GM19328 (cell line): ENCODE data around the gene SVOP.
"Not testable (repeated sequence)": the region's sequence is repeated elsewhere in the genome, so short reads cannot be mapped to it uniquely, and the experiment has no call there.

ENCODE experiments used
- ATAC-seq: cut with Tn5 transposase; IDR thresholded peaks from one replicate; pipeline ENCODE4 v1.9.1; 2021; ENCODE audit warnings: mild to moderate bottlenecking, moderate library complexity; ENCODE audit not compliant: unreplicated experiment

The SVOP gene

GRCh38 chr12:109033239-109034196 lies 12.7 kb upstream of the SVOP start:
- ATAC-seq = no peak

GRCh38 chr12:109029411-109029810 lies 8.5 kb upstream of the SVOP start:
- no peak for ATAC-seq

- ATAC-seq = not testable (repeated sequence)
Measured at GRCh38 chr12:109028624-109029023, 7.8 kb upstream of the SVOP start.

GRCh38 chr12:109027767-109028166 lies 6.9 kb upstream of the SVOP start:
- ATAC-seq = no peak

- no peak for ATAC-seq
Measured at GRCh38 chr12:109020146-109020795, 597 bp downstream of the SVOP start.

- ATAC-seq = no peak
Measured at GRCh38 chr12:109018296-109018695, 2.6 kb downstream of the SVOP start.

GRCh38 chr12:109016978-109017377 lies 3.9 kb downstream of the SVOP start:
- no peak for ATAC-seq

GRCh38 chr12:109016016-109016415 lies 4.9 kb downstream of the SVOP start:
- ATAC-seq = no peak

- no peak for ATAC-seq
Measured at GRCh38 chr12:109014984-109015765, 5.7 kb downstream of the SVOP start.

GRCh38 chr12:109010259-109010658 lies 10.6 kb downstream of the SVOP start:
- no peak for ATAC-seq

GRCh38 chr12:109009766-109010165 lies 11.1 kb downstream of the SVOP start:
- no peak for ATAC-seq

- no peak for ATAC-seq
Measured at GRCh38 chr12:109004017-109004416, 16.9 kb downstream of the SVOP start.

- ATAC-seq = no peak
Measured at GRCh38 chr12:108996320-108996719, 24.5 kb downstream of the SVOP start.

GRCh38 chr12:108995370-108995992 lies 25.4 kb downstream of the SVOP start:
- ATAC-seq = no peak

- ATAC-seq = not testable (repeated sequence)
Measured at GRCh38 chr12:108990103-108990502, 30.8 kb downstream of the SVOP start.

- no peak for ATAC-seq
Measured at GRCh38 chr12:108989376-108989775, 31.5 kb downstream of the SVOP start.

- no peak for ATAC-seq
Measured at GRCh38 chr12:108985750-108986149, 35.1 kb downstream of the SVOP start.

- ATAC-seq = no peak
Measured at GRCh38 chr12:108983227-108983626, 37.6 kb downstream of the SVOP start.

GRCh38 chr12:108982621-108983219 lies 38.1 kb downstream of the SVOP start:
- no peak for ATAC-seq

- no peak for ATAC-seq
Measured at GRCh38 chr12:108981835-108982234, 39.0 kb downstream of the SVOP start.
